ENCODE results near the gene MREG. TPM values are rescaled to one million over a fixed set of nuclear protein-coding genes. Genes with fewer than 3 reads are reported as not detected.

Gene MREG
- total RNA-seq, 1 donor from 2014 or later = 11.8 TPM

DNA sequence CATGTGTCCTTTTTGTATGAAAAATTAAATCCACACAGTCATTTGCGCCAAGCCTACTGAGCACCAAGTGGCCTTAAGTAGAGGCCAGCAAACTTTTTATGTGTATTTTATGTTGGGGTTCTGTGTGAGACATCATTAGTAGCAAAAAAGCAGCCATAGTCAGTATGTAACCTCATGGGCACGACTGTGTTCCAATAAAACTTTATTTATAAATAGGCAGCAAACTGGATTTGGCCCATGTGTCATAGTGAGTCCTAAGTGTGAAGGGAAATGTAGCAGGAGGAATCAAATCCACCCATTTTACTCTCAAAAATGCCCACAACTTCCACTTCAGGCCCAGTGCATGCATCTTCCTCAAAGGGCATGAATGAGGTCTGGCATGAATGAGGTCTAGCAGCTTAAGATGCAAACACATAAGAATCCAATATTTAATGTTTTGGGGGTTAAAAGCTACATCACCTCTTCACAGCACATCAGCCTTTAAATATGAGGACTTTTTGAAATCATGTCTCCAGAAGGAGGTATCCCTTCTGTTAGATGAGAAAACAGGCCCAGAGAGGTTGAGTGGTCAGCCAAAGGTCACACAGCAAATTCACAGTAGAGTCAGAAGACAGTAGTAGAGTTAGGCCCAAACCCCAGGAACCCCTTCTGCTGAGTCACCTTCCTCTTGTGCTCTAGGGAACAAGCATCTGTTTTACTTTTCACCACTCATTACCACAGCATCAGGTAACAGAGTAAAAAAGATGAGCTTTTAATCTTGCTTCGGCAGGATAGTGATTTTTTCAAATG, 45.6 kb downstream of the MREG start:
- Histone ChIP-seq H3K27ac (no peak overlapping the region), H3K9me3 (no peaks in the 10 kb centered on the region), H3K4me3 (no peak overlapping the region), H3K36me3 (no peaks in the 10 kb centered on the region), H3K4me1 (no peaks in the 10 kb centered on the region), H3K27me3 (no peaks in the 10 kb centered on the region)
- intact Hi-C loops (cut with DNase I) = no loop called here
- TF ChIP-seq POLR2A (IDR thresholded peaks at IDR 0.05) (no peak), POLR2AphosphoS5 (IDR thresholded peaks at IDR 0.05; ENCODE audit: insufficient read depth in 1 of 2, low read depth in 1 of 2) (no peak)
- TF ChIP-seq, protein P1, sequence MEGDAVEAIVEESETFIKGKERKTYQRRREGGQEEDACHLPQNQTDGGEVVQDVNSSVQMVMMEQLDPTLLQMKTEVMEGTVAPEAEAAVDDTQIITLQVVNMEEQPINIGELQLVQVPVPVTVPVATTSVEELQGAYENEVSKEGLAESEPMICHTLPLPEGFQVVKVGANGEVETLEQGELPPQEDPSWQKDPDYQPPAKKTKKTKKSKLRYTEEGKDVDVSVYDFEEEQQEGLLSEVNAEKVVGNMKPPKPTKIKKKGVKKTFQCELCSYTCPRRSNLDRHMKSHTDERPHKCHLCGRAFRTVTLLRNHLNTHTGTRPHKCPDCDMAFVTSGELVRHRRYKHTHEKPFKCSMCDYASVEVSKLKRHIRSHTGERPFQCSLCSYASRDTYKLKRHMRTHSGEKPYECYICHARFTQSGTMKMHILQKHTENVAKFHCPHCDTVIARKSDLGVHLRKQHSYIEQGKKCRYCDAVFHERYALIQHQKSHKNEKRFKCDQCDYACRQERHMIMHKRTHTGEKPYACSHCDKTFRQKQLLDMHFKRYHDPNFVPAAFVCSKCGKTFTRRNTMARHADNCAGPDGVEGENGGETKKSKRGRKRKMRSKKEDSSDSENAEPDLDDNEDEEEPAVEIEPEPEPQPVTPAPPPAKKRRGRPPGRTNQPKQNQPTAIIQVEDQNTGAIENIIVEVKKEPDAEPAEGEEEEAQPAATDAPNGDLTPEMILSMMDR (IDR thresholded peaks at IDR 0.05) = no peak
- DNase-seq (ENCODE audit: extremely low spot score in 2 of 2) = no peak

DNA sequence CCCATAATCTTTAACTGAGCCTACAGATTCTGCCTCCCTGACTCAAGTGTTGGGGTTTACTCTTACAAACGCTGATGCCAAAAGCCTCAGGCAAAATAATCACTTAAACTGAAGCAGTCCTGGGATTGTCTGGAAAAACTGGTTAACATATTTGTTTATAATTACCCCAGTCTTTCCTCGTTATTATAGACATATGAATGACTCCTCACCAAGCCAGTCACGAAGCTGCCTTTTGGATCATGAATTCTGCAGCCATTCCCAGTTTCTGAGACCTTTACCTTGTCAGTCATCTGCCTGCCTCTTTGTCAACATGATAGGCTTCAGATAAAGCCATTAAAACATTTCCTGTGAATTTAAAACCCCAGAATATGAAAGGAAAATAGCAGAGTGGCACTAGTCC, 46.4 kb downstream of the MREG start:
- H3K27ac ChIP-seq = no peak overlapping the region
- no peaks in the 10 kb centered on the region for H3K36me3 ChIP-seq
- H3K27me3 ChIP-seq = no peaks in the 10 kb centered on the region
- H3K9me3 ChIP-seq = no peaks in the 10 kb centered on the region
- DNase-seq (ENCODE audit: extremely low spot score in 2 of 2) = no peak
- no peak for TF ChIP-seq POLR2AphosphoS5 (IDR thresholded peaks at IDR 0.05; ENCODE audit: insufficient read depth in 1 of 2, low read depth in 1 of 2)
- no peak for TF ChIP-seq POLR2A (IDR thresholded peaks at IDR 0.05)
- TF ChIP-seq, protein P1 (IDR thresholded peaks at IDR 0.05) = no peak
- intact Hi-C loops (cut with DNase I) = no loop called here
- no peaks in the 10 kb centered on the region for H3K4me1 ChIP-seq
- H3K4me3 ChIP-seq = no peak overlapping the region

DNA sequence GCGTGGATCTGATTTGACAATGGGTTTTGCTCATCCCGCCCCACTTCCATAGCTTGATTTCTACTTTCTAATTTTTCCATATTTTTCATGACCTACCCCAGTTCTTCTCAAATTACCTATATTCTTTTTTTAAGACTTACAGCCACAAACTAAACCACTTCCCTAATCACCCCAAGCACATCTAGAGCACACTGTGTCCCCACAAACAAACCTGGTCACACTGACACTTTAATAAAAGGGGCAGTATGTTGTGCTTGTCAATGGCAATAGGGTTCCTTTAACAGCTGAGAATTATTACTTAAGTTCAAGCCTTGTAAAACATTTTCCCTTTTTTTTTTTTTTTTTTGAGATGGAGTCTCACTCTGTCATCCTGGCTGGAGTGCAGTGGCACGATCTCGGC, 47.1 kb downstream of the MREG start:
- no peaks in the 10 kb centered on the region for H3K9me3 ChIP-seq
- H3K27me3 ChIP-seq = no peaks in the 10 kb centered on the region
- no peaks in the 10 kb centered on the region for H3K36me3 ChIP-seq
- intact Hi-C loops (cut with DNase I) = no loop called here
- no peak overlapping the region for H3K4me3 ChIP-seq
- no peaks in the 10 kb centered on the region for H3K4me1 ChIP-seq
- H3K27ac ChIP-seq = no peak overlapping the region
- TF ChIP-seq POLR2A (IDR thresholded peaks at IDR 0.05) (no peak), POLR2AphosphoS5 (IDR thresholded peaks at IDR 0.05; ENCODE audit: insufficient read depth in 1 of 2, low read depth in 1 of 2) (no peak)
- TF ChIP-seq, protein P1 (IDR thresholded peaks at IDR 0.05) = no peak
- DNase-seq (ENCODE audit: extremely low spot score in 2 of 2) = no peak

- H3K9me3 ChIP-seq = no peaks in the 10 kb centered on the region
- no peaks in the 10 kb centered on the region for H3K4me1 ChIP-seq
- H3K36me3 ChIP-seq = no peaks in the 10 kb centered on the region
- H3K27me3 ChIP-seq = no peaks in the 10 kb centered on the region
- TF ChIP-seq, protein P1 (IDR thresholded peaks at IDR 0.05) = no peak
- no peak for TF ChIP-seq POLR2AphosphoS5 (IDR thresholded peaks at IDR 0.05; ENCODE audit: insufficient read depth in 1 of 2, low read depth in 1 of 2)
- no peak for TF ChIP-seq POLR2A (IDR thresholded peaks at IDR 0.05)
- H3K4me3 ChIP-seq = no peak overlapping the region
- intact Hi-C loops (cut with DNase I) = no loop called here
- DNase-seq (ENCODE audit: extremely low spot score in 2 of 2) = no peak
- no peak overlapping the region for H3K27ac ChIP-seq
Measured at GRCh38 chr2:215965532-215966165, 47.7 kb downstream of the MREG start.

DNA sequence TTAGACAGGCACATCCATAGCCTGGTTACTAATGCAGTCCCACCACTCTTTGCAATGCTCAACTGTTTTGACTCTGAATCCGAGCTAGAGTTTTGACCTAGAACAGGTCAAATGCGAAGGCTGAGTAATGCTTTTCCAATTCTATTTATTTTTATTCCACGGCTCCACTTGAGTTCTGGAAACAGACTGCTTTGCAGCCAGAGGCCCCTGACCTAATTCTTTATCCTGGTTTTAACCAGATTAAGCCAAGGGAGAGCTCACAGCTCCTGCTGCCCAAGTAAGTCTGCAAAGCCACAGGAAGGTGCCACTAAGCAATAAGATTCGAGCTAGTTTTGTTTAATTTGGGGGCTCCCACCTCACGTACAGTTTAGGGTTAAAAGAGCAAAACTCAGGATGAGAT, 51.4 kb downstream of the MREG start:
- Histone ChIP-seq H3K36me3 (no peaks in the 10 kb centered on the region), H3K4me3 (no peak overlapping the region), H3K4me1 (no peaks in the 10 kb centered on the region), H3K9me3 (no peaks in the 10 kb centered on the region), H3K27me3 (no peaks in the 10 kb centered on the region), H3K27ac (no peak overlapping the region)
- intact Hi-C loops (cut with DNase I) = no loop called here
- DNase-seq (ENCODE audit: extremely low spot score in 2 of 2) = no peak
- TF ChIP-seq, protein P1 (IDR thresholded peaks at IDR 0.05) = no peak
- TF ChIP-seq POLR2A (IDR thresholded peaks at IDR 0.05) (no peak), POLR2AphosphoS5 (IDR thresholded peaks at IDR 0.05; ENCODE audit: insufficient read depth in 1 of 2, low read depth in 1 of 2) (no peak)
